HG03442 (cell line): ENCODE data around the gene ABCD3.
"Not testable (repeated sequence)": the region's sequence is repeated elsewhere in the genome, so short reads cannot be mapped to it uniquely, and the experiment has no call there.

ENCODE experiments used
- ATAC-seq: cut with Tn5 transposase; IDR thresholded peaks from one replicate; pipeline ENCODE4 v1.9.1; 2021; ENCODE audit warnings: mild to moderate bottlenecking, moderate library complexity; ENCODE audit not compliant: unreplicated experiment

The ABCD3 gene

DNA sequence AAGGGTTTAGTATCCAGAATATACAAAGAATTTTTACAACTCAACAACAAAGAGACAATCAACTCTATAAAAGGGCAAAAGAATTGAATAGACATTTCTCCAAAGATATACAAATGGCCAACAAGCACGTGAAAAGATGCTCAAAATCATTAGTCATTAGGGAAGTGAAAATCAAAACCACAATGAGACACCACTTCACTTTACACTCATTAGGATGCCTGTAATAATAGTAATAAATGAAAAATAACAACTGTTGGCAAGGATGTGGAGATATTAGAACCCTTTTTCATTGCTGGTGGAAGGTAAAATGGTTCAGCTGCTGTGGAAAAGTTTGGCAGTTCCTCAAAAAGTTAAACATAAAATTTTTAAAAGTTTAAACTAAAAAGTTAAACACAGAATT, 7.0 kb upstream of the ABCD3 start:
- ATAC-seq = peak; percentile 93

- no peak for ATAC-seq
Observed at GRCh38 chr1:94413311-94413710, 4.9 kb upstream of the ABCD3 start.

DNA sequence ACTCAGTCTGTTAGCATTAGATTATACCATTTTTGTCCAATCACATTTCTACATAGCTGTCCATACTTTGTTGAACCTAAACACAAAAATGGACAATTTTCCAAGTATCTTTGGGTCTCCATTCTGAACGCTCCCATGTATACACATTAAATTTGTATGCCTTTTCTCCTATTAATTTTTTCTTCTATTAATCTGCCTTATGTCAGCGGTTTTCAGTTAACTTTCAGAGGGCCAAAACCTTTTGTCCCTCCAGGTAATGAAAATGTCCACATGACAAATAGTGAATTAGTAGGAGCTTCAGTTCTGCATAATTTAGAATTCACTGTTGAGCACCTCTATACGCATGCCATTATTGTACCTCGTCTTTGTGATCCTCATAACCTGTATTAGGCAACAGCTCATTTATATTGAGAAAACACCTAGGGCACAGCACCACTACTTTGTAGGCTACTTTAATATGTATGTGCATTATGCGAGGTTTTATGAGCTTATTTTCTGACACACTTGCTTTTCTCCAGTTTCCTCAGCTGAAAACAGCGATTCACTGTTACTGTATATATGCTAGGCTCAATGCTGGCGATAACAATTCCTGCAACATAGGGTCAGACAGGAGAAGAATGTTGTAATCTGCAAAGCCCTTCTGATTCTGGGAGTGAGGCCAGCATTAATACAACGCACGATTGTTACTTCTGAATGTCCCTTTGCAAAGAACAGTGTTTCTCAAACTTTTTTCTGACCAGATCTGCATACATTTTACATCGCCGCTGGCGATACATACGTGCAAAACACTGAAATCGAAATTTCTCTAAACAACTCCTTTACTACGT, 1.1 kb upstream of the ABCD3 start:
- no peak for ATAC-seq

DNA sequence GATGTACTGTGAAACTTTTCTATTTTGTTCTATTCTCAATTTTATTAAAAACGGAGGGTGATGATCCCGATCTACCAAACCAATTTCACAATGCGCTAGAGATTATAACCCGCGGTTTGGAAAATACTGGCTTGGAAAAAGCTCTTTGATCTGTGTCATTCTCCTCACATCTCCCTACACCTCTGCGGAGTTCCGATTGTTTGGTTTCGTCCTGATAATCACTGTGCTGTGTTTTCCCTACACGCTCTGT, 536 bp upstream of the ABCD3 start:
- ATAC-seq = no peak

GRCh38 chr1:94418664-94419655, 771 bp downstream of the ABCD3 start:
- ATAC-seq = no peak

GRCh38 chr1:94422115-94422820, 4.1 kb downstream of the ABCD3 start:
- ATAC-seq = no peak

DNA sequence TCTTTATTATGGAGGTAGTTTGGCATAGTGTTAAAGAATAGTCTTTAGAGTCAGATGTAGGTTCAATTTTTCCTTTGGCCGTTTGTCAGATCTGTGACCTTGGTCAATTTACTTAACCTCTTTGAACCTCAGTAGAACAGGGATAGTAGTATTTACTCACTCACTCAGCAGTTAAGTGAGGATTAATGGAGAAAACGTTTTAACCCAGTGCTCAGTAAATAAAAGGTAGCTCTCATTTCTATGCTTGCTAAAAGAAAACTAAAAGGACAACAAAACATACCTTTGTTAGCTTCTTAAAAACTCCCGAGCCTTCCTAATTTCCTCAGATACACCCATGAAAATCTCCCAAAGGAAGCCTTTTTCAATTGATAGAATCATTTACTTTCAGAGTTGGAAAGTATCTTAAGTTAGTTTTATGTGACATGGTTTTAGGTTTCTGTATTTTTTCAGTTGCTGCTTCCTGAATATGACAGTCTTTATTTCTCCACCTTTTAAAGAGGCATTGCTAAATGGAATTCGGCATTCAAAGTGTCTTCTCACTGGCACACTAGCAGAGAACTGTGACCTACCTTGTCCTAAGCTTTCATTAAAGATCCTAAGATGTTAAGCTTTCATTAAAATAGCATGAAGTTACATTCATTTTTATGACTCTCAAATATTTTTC, 7.8 kb downstream of the ABCD3 start:
- no peak for ATAC-seq

DNA sequence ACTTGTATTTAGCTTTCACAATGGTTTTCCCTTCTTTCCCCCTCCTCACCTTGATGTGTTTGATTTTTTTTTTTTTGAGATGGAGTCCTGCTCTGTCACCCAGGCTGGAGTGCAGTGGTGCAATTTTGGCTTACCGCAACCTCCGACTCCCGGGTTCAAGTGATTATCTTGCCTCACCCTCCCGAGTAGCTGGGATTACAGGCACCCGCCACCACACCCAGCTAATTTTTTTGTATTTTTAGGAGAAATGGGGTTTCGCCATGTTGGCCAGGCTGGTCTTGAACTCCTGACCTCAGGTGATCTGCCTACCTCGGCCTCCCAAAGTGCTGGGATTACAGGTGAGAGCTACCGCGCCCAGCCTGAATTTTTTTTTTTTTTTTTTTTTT, 8.3 kb downstream of the ABCD3 start:
- not testable (repeated sequence) for ATAC-seq

DNA sequence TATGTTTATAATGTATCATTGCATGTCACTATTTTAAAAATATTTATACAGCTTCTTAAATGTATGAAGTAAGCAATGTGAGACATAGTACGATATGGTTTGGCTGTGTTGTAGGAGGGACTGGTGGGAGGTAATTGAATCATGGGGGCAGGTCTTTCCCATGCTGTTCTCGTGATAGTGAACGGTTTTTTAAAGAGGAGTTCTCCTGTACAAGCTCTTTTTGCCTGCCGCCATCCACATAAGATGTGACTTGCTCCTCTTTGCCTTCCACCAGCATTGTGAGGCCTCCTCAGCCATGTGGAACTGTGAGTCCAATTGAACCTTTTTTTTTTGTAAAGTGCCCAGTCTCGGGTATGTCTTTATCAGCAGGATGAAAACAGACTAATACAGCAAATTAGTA, 10.3 kb downstream of the ABCD3 start:
- no peak for ATAC-seq

DNA sequence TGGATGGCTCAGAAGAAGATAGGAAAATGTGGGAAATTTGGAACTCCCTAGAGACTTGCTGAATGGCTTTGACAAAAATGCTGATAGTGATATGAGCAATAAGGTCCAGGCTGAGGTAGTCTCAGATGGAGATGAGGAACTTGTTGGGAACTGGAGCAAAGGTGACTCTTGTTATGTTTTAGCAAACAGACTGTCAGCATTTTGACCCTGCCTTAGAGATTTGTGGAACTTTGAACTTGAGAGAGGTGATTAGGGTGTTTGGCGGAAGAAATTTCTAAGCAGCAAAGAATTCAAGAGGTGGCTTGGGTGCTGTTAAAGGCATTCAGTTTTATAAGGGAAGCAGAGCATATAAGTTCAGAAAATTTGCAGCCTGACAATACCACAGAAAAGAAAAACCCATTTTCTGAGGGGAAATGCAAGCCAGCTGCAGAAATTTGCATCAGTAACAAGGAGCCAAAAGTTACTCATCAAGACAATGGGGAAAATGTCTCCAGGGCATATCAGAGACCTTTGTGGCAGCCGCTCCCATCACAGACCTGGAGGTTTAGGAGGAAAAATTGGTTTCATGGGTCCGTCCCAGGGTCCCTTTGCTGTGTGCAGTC, 10.8 kb downstream of the ABCD3 start:
- not testable (repeated sequence) for ATAC-seq

DNA sequence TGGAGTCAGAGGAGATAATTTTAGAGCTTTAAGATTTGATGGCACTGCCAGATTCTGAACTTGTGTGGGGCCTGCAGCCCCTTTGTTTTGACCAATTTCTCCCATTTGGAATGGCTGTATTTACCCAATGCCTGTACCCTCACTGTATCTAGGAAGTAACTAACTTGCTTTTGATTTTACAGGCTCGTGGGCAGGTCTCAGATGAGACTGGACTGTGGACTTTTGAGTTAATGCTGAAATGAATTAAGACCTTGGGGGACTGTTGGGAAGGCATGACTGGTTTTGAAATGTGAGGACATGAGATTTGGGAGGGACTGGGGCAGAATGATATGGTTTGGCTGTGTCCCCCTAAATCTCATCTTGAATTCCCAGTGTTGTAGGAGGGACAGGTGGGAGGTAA, 11.9 kb downstream of the ABCD3 start:
- ATAC-seq = not testable (repeated sequence)

DNA sequence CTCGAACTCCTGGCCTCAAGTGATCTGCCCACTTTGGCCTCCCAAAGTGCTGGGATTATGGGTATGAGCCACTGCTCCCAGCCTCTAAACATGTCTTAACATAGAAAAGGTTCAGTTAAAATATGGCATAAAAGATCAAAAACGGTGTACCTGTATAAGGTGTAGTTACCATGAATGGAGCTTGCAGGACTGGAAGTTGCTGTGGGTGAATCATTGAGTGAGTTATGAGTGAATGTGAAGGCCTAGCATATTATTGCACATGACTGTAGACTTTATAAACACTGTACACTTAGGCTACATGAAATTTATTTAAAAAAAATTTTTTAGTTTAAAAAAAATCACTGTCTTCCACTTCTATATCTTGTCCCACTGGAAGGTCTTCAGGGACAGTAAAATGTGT, 15.7 kb downstream of the ABCD3 start:
- no peak for ATAC-seq

DNA sequence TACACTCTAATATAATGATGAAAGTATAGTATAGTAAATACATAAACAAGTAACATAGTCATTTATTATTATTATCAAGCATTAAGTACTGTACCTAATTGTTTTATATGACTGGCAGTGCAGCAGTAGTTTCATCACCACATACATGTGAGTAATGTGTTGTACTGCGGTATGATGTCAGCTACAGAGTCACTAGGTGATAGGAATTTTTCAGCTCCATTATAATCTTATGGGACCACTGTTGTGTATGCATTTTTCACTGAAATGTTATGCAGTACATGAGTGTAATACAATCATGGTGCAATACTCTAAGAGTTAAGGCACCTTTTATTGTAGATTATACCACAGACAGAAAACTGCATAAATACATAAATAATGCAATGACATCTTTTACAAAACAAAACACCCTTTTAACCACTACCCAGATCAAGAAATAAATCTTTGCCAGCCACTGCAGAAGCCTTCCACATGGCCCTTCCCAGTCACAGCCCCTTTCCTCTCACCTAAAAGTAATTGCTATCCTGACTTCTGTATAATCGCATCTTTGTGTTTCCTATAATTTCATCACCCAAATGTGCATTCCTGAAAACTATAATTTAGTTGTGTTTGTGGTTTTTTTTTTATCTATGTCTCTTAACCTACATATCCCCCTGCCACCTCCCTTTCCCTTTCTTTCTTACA, 16.3 kb downstream of the ABCD3 start:
- no peak for ATAC-seq

DNA sequence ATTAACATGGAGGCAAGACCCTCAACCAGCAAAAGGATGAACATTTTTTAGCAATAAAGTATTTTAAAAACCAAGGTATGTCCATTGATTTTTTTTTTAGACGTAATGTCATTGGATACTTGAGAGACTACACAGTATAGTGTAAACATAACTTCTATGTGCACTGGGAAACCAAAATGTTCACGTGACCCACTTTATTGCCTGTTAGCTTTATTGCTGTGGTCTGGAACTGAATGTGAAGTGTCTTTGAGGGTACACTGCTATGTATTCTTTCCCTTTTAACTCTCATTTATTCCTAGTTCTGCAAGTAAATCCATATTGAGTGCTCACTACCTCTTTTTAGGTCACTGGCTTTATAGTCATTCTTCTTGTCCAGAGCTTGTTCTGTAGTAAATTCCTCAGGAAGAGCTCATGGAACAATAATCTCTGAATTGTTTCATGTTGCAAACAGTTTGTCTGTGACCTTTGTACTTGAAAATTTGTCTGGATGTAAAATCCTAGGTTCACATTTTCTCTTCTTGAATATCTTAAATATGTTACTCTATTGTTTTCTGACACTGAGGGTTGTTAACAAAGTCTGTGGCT, 20.6 kb downstream of the ABCD3 start:
- ATAC-seq = no peak

- no peak for ATAC-seq
Observed at GRCh38 chr1:94440088-94440487, 21.9 kb downstream of the ABCD3 start.

DNA sequence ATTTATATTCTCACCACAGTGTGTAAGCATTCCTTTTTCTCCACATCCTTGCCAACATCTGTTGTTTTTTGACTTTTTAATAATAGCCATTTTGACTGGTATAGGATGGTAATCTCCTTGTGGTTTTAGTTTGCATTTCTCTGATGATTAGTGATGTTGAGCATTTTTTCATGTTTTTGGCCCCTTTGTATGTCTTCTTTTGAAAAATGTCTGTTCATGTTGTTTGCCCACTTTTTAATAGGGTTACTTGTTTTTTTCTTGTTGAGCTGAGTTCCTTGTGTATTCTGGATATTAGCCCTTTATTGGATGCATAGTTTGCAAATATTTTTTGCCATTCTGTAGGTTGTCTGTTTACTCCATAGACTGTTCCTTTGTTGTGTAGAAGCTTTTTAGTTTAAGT, 24.9 kb downstream of the ABCD3 start:
- not testable (repeated sequence) for ATAC-seq

- not testable (repeated sequence) for ATAC-seq
Observed at GRCh38 chr1:94444819-94445218, 26.6 kb downstream of the ABCD3 start.

- not testable (repeated sequence) for ATAC-seq
Observed at GRCh38 chr1:94445733-94446132, 27.5 kb downstream of the ABCD3 start.

DNA sequence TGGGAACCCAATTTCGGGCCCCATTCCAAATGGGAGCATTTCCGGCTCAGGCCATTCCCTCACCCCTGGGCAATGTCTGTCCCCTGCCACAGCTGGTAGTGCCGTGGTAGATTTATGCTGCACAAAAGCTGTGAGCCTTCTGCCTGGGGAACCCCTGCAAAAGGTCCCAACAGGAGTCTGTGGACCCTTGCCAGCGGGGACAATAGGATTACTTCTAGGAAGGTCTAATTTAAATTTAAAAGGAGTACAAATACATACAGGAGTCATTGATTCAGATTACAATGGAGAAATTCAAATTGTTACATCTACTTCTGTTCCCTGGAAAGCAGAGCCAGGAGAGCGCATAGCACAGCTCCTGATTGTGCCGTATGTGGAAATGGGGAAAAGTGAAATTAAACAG, 28.0 kb downstream of the ABCD3 start:
- ATAC-seq = not testable (repeated sequence)

- ATAC-seq = not testable (repeated sequence)
Observed at GRCh38 chr1:94448741-94449140, 30.6 kb downstream of the ABCD3 start.
